Endothelial cell of hepatic sinusoid (primary cell): ENCODE data around the gene MAPKBP1.

Source experiments
- in situ Hi-C: cut with HindIII; loops from 2 replicates; pipeline ENCODE4 v1.10.0; 2017; ENCODE audit warnings: low sequenced_read_pairs

Gene MAPKBP1

GRCh38 chr15:41804916-41805666 lies 30.8 kb downstream of the MAPKBP1 start:
- in situ Hi-C loops = loop anchor here (5.0 kb wide), 1 partner anchor 102 kb away; no protein-coding TSS in a partner anchor

DNA sequence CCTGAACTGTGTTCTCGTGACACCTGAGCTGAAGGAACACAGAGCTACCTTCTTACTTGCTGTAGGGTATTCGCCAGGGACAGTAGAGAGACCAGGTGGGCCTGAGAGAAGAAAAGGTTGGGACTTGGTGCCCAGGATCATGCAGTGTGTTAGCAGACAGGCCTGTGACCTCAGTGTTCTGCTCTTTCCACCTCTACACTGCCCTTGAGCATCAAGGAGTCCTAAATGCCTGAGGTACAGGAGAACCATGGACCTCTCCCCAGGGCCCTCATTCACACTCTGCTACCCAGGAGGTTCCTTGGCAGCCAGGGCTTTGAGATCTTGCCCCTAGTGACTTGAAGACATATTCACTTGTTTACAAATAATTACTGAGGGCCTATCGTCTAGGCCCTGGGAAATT lies 31.4 kb downstream of the MAPKBP1 start:
- in situ Hi-C loops = no loop called here

- in situ Hi-C loops = no loop called here
Observed at GRCh38 chr15:41806291-41807181, 32.3 kb downstream of the MAPKBP1 start.

DNA sequence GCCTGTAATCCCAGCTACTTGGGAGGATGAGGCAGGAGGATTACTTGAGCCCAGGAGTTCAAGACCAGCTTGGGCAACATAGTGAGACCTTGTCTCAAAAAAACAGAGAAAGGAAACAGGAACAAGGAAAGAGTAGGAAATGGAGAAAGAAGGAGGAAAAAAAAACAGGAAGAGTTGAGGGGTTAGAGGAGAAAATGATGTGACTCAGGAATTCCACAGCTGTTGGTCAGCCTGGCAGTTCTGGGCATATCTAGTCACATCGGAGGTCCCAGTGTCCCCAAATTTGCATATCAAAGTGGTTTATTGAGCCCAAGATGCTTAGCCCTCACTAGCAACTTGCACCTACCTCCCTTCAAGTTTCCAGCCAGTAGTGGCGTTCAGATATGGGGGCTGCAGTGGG lies 34.8 kb downstream of the MAPKBP1 start:
- in situ Hi-C loops = no loop called here

GRCh38 chr15:41809526-41810220 lies 35.4 kb downstream of the MAPKBP1 start:
- in situ Hi-C loops = loop anchor here (5.0 kb wide), 3 partner anchors 32 to 72 kb away; no protein-coding TSS in a partner anchor

GRCh38 chr15:41810651-41811431 lies 36.6 kb downstream of the MAPKBP1 start:
- in situ Hi-C loops = loop anchor here (5.0 kb wide), 3 partner anchors 34 to 74 kb away; no protein-coding TSS in a partner anchor

DNA sequence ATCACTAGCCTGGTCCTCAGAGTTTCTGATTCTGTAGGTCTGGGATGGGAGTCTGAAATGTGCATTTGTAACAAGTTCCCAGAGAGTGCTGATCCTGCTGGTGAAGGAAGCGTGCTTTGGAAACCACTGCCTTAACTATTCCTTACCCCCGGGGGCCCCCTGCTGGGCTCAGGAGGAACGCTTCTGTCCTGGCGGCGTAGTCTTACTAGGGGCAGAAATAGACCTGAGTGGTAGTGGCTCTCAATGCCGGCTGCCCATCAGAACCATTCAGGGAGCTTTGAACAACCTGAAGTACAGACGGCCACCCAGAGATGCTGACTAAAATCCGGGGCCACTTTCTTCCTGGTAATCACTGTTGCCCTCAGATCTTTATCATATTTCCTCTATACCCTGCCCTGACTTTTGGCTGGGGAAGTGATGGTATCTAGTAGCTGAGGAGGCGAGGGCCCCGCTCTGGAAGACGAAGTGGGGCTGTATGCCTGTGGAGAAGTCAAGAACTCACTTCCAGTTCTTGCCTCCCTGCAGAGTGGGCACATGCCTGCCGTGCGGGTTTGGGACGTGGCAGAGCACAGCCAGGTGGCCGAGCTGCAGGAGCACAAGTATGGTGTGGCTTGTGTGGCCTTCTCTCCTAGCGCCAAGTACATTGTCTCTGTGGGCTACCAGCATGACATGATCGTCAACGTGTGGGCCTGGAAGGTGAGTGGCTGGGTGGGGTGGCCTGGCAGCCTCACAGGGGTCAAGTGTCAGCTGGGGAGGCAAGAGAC lies 37.3 kb downstream of the MAPKBP1 start:
- in situ Hi-C loops = loop anchor here (5.0 kb wide), 3 partner anchors 34 to 74 kb away; no protein-coding TSS in a partner anchor

- in situ Hi-C loops = loop anchor here (5.0 kb wide), 3 partner anchors 36 to 76 kb away; no protein-coding TSS in a partner anchor
Observed at GRCh38 chr15:41812820-41813375, 38.6 kb downstream of the MAPKBP1 start.

- in situ Hi-C loops = loop anchor here (5.0 kb wide), 3 partner anchors 36 to 76 kb away; no protein-coding TSS in a partner anchor
Observed at GRCh38 chr15:41813426-41813825, 39.1 kb downstream of the MAPKBP1 start.

GRCh38 chr15:41814534-41814933 lies 40.2 kb downstream of the MAPKBP1 start:
- in situ Hi-C loops = loop anchor here (5.0 kb wide), 3 partner anchors 37 to 77 kb away; no protein-coding TSS in a partner anchor

DNA sequence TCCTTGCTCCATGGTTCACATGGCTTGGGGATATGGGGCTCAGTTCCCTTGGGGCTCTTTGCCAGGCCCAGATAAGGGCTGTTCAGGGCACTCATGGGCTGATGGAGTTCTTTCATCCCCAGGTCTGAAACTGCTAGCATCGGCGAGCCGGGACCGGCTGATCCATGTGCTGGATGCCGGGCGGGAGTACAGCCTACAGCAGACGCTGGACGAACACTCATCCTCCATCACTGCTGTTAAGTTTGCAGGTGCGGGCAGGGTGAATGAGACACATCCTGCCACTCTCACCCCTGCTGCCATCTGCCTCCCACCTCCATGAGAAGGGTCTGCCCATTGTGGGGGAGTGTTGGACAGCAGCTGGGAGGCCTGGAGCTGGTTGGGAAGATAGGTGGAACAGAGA lies 42.5 kb downstream of the MAPKBP1 start:
- in situ Hi-C loops = no loop called here

- in situ Hi-C loops = no loop called here
Observed at GRCh38 chr15:41817327-41817726, 43.0 kb downstream of the MAPKBP1 start.

DNA sequence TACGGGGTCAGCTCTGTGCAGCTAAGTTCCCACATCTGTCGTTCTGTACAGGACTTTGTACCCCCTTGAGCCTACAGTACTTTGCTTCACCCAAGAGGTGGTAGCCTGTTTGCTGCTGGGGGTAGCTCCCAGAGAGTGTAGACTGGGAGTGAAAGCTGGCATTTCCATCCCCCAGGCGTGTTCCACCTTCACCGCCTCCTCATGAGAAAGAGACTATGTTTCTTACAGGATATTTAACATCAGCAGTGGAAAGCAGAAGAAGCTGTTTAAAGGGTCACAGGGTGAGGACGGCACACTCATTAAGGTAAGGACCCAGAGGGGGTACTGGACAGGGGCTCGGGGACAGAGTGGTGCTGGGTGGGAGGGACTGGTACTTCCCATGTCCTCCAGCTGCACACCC lies 43.5 kb downstream of the MAPKBP1 start:
- in situ Hi-C loops = no loop called here

- in situ Hi-C loops = no loop called here
Observed at GRCh38 chr15:41819455-41820050, 45.3 kb downstream of the MAPKBP1 start.

GRCh38 chr15:41820791-41821423 lies 46.6 kb downstream of the MAPKBP1 start:
- in situ Hi-C loops = no loop called here

DNA sequence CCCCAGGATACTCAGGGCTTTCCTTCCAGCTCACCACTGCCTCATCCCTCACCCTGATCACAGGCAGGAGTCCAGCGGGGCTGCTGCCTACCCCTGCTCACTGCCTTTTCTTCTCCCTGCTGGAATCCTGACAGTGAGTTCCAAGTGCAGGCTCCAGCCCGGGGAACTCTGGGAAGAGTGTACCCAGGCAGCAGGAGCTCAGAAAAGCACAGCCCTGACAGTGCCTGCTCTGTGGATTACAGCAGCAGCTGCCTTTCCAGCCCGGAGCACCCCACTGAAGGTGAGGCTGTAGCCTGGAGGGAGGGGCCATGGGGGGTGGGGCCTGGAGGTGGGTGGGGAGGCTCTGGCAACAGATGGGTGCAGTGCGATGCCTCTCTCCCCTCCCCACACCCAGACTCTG lies 47.5 kb downstream of the MAPKBP1 start:
- in situ Hi-C loops = no loop called here

DNA sequence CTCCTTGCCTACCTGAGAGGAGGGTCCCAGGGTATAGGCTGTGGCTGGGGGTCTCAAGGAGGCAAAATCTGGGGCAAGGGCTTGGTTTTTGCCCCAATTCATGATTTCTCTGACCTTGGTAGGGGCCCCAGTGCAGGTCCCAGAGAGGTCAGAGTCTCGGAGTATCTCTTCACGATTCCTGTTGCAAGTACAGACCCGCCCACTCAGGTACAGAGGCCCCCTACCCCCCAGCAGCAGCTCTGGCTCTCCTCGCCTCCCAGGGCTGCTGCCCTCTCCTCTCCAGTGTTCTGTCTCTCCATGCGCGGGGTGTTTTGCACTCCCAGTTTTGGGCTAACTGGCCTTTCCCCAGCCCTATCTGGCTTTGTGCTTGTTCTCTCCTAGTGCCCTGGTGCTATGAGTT lies 48.2 kb downstream of the MAPKBP1 start:
- in situ Hi-C loops = no loop called here

- in situ Hi-C loops = no loop called here
Observed at GRCh38 chr15:41822957-41823356, 48.7 kb downstream of the MAPKBP1 start.
